Calu3 (cell line): ENCODE results near the gene ANKRD55. TPM values are rescaled to one million over a fixed set of nuclear protein-coding genes. Genes with fewer than 3 reads are reported as not detected.
"Not testable (repeated sequence)": the region's sequence is repeated elsewhere in the genome, so short reads cannot be mapped to it uniquely, and the experiment has no call there.

ENCODE experiments used
- BruUV-seq: library from RNA; stranded (reverse); fragments of 400-500 nt; replicated peaks from 2 replicates; lab custom pipeline; 2021; lab: Mats Ljungman, UMichigan
- CTCF ChIA-PET: fragments of 300-600 bp; sonication (Branson Sonifier 250); formaldehyde crosslinking; loops from one replicate; lab custom pipeline; 2022; ENCODE audit warnings: antibody characterized with exemption; lab: Charles Lee
- DNase-seq: peaks from one replicate; pipeline ENCODE4 v3.0.0; 2022
- H3K27ac Mint-ChIP-seq: one replicate; pipeline ENCODE4 v1.8.0; 2022; ENCODE audit warnings: mixed read lengths; ENCODE audit not compliant: unreplicated experiment
- H3K27me3 Mint-ChIP-seq: one replicate; pipeline ENCODE4 v1.8.0; 2022; ENCODE audit warnings: mixed read lengths; ENCODE audit not compliant: unreplicated experiment
- H3K36me3 Mint-ChIP-seq: one replicate; pipeline ENCODE4 v1.8.0; 2022; ENCODE audit warnings: mild to moderate bottlenecking, moderate library complexity, mixed read lengths; ENCODE audit not compliant: insufficient read depth, unreplicated experiment
- H3K4me1 Mint-ChIP-seq: one replicate; pipeline ENCODE4 v1.8.0; 2022; ENCODE audit warnings: mild to moderate bottlenecking, low read depth, mixed read lengths; ENCODE audit not compliant: unreplicated experiment
- H3K4me3 Mint-ChIP-seq: one replicate; pipeline ENCODE4 v1.8.0; 2022; ENCODE audit warnings: mild to moderate bottlenecking, low read depth, moderate library complexity, mixed read lengths; ENCODE audit not compliant: unreplicated experiment
- H3K9me3 Mint-ChIP-seq: one replicate; pipeline ENCODE4 v1.8.0; 2022; ENCODE audit warnings: low read depth, mixed read lengths; ENCODE audit not compliant: unreplicated experiment
- CTCF ChIP-seq: fragments of 200-600 bp; IDR thresholded peaks from one replicate; pipeline ENCODE4 v1.8.0; 2022; ENCODE audit warnings: antibody characterized with exemption; ENCODE audit not compliant: unreplicated experiment
- intact Hi-C: fragments of 100-400 bp; cut with micrococcal nuclease; formaldehyde crosslinking; loops from one replicate; pipeline ENCODE4 v1.10.0; 2022; ENCODE audit not compliant: unreplicated experiment
- total RNA-seq: library from RNA; stranded (reverse); gene quantifications from 2 replicates; pipeline ENCODE4 v1.2.3, GENCODE V29; 2022

Gene ANKRD55
- total RNA-seq, 1 experiment from 2014 or later = not detected

- no peaks in the 10 kb centered on the region for H3K4me1 Mint-ChIP-seq
- no peaks in the 10 kb centered on the region for H3K27me3 Mint-ChIP-seq
- TF ChIP-seq CTCF = no peak
- CTCF ChIA-PET = no interaction called here
- intact Hi-C loops = no loop called here
- H3K4me3 Mint-ChIP-seq = no peak overlapping the region
- no peaks in the 10 kb centered on the region for H3K36me3 Mint-ChIP-seq
- H3K9me3 Mint-ChIP-seq = peaks cover 5% of the 10 kb centered on the region
- DNase-seq = no peak
- no TSS peak for BruUV-seq
- H3K27ac Mint-ChIP-seq = no peak overlapping the region
These were observed 13.6 kb upstream of the ANKRD55 start for GRCh38 chr5:56246769-56247168.

GRCh38 chr5:56245481-56245880, 12.4 kb upstream of the ANKRD55 start:
- Mint-ChIP-seq H3K9me3 (peaks cover 14% of the 10 kb centered on the region), H3K4me1 (no peaks in the 10 kb centered on the region), H3K4me3 (no peak overlapping the region), H3K36me3 (no peaks in the 10 kb centered on the region), H3K27me3 (no peaks in the 10 kb centered on the region), H3K27ac (no peak overlapping the region)
- BruUV-seq = no TSS peak
- CTCF ChIA-PET = no interaction called here
- DNase-seq = no peak
- TF ChIP-seq CTCF = no peak
- intact Hi-C loops = no loop called here

GRCh38 chr5:56244627-56245026, 11.5 kb upstream of the ANKRD55 start:
- no peaks in the 10 kb centered on the region for H3K27me3 Mint-ChIP-seq
- CTCF ChIA-PET = no interaction called here
- H3K9me3 Mint-ChIP-seq = peaks cover 11% of the 10 kb centered on the region
- no peaks in the 10 kb centered on the region for H3K36me3 Mint-ChIP-seq
- intact Hi-C loops = no loop called here
- BruUV-seq = no TSS peak
- DNase-seq = no peak
- TF ChIP-seq CTCF = no peak
- no peaks in the 10 kb centered on the region for H3K4me1 Mint-ChIP-seq
- no peak overlapping the region for H3K27ac Mint-ChIP-seq
- H3K4me3 Mint-ChIP-seq = no peak overlapping the region

- Mint-ChIP-seq H3K4me1 (peaks cover 15% of the 10 kb centered on the region), H3K9me3 (peaks cover 16% of the 10 kb centered on the region)
- intact Hi-C loops, H3K27ac Mint-ChIP-seq, H3K4me3 Mint-ChIP-seq, H3K27me3 Mint-ChIP-seq, BruUV-seq, CTCF ChIA-PET, H3K36me3 Mint-ChIP-seq, DNase-seq: not testable (repeated sequence)
These were observed 9.1 kb upstream of the ANKRD55 start for GRCh38 chr5:56242271-56242670.

- Mint-ChIP-seq H3K4me3 (no peak overlapping the region), H3K27ac (no peak overlapping the region), H3K27me3 (no peaks in the 10 kb centered on the region), H3K36me3 (no peaks in the 10 kb centered on the region), H3K4me1 (peaks cover 10% of the 10 kb centered on the region), H3K9me3 (peaks cover 2% of the 10 kb centered on the region)
- CTCF ChIA-PET = no interaction called here
- BruUV-seq = no TSS peak
- DNase-seq = no peak
- intact Hi-C loops = no loop called here
- TF ChIP-seq CTCF = no peak
These were observed 592 bp downstream of the ANKRD55 start for GRCh38 chr5:56232538-56232937.
